Thyroid gland (tissue), 4 donors: Measurements from ENCODE around the gene SMARCA4.

Experiments
- CTCF ChIP-seq, 6 experiments: fragments of 200-600 bp in 3 of 6; fragments of 450-650 bp in 3 of 6; sonication (generic) in 3 of 6; IDR thresholded peaks; one replicate each; pipeline ENCODE4 v1.5.1; 2016 to 2019; ENCODE audit warnings: antibody characterized with exemption in 6 of 6, mild to moderate bottlenecking in 2 of 6, inconsistent platforms in 1 of 6, moderate library complexity in 1 of 6
- POLR2A ChIP-seq, 2 donors: fragments of 450-650 bp; IDR thresholded peaks; one replicate each; pipeline ENCODE4 v1.6.1; 2017; ENCODE audit warnings: antibody characterized with exemption in 2 of 2, mild to moderate bottlenecking in 2 of 2, moderate library complexity in 1 of 2

GRCh38 chr19:11045536-11045935, 84.7 kb downstream of the SMARCA4 start:
- no peak for TF ChIP-seq CTCF (IDR thresholded peaks at IDR 0.05)
- TF ChIP-seq POLR2A (IDR thresholded peaks at IDR 0.05): no peak
